Endothelial cell of umbilical vein (primary cell): ENCODE measurements around the gene UBR4. TPM values are rescaled to one million over a fixed set of nuclear protein-coding genes. Genes with fewer than 3 reads are reported as not detected.
A peak's percentile ranks its signal among the peaks of the same experiment; 100 is the strongest.

Experiments
- BruUV-seq: library from RNA; stranded (reverse); fragments of 400-500 nt; replicated peaks from 2 replicates; lab custom pipeline; 2021; lab: Mats Ljungman, UMichigan
- CTCF ChIA-PET: fragments of 300-600, 350-600 bp; sonication (Branson Sonifier 250); formaldehyde crosslinking; loops from one replicate; lab custom pipeline; 2021; ENCODE audit warnings: antibody characterized with exemption, inconsistent platforms; lab: Charles Lee
- POLR2A ChIA-PET: fragments of 300-600, 350-600 bp; sonication (Branson Sonifier 250); formaldehyde crosslinking; loops from one replicate; lab custom pipeline; 2021; ENCODE audit warnings: antibody characterized with exemption, inconsistent platforms; lab: Charles Lee
- DNase-seq: peaks from one replicate; pipeline ENCODE4 v3.0.0-alpha.2; 2011; ENCODE audit warnings: low read depth, low spot score
- FAIRE-seq: peaks from 2 replicates; lab custom pipeline; 2011; peaks lifted over from hg19 to GRCh38; lab: Jason Lieb, UNC
- H2AFZ ChIP-seq: 2 replicates; pipeline ENCODE4 v1.6.0; 2012; ENCODE audit warnings: low read depth, low read length, control low read depth, inconsistent platforms
- H3K27ac ChIP-seq: 2 replicates; pipeline ENCODE4 v1.5.1; 2011; ENCODE audit warnings: low read depth, mild to moderate bottlenecking, control low read depth, low read length, moderate library complexity; ENCODE audit not compliant: insufficient read depth
- H3K27me3 ChIP-seq, 2 experiments: 2 replicates each; pipeline versions ENCODE4 v1.6.0 to v1.6.1; 2011; ENCODE audit warnings: low read length in 2 of 2, mixed read lengths in 1 of 2; ENCODE audit not compliant: control insufficient read depth in 2 of 2, insufficient read depth in 2 of 2
- H3K36me3 ChIP-seq, 2 experiments: 2 replicates in 1 of 2; 3 replicates in 1 of 2; pipeline ENCODE4 v1.5.1; 2011; ENCODE audit warnings: low read length in 2 of 2, mild to moderate bottlenecking in 1 of 2, moderate library complexity in 1 of 2; ENCODE audit not compliant: control insufficient read depth in 2 of 2, insufficient read depth in 2 of 2; ENCODE audit errors: extremely low read depth in 1 of 2
- H3K4me1 ChIP-seq: 3 replicates; pipeline ENCODE4 v1.5.1; 2011; ENCODE audit warnings: mild to moderate bottlenecking, low read length; ENCODE audit not compliant: control insufficient read depth, insufficient read depth; ENCODE audit errors: extremely low read depth
- H3K4me2 ChIP-seq: 2 replicates; pipeline ENCODE4 v1.6.1; 2011; ENCODE audit warnings: low read length, control low read depth, mixed read lengths; ENCODE audit not compliant: insufficient read depth
- H3K4me3 ChIP-seq, 3 experiments: fragments of 200-600 bp in 1 of 3; sonication (generic), shearing (Covaris generic) in 1 of 3; replicated peaks in 1 of 3; 2 replicates each; pipeline ENCODE4 v1.5.1; 2011 to 2016; ENCODE audit warnings: control low read depth in 3 of 3, low read length in 3 of 3, mild to moderate bottlenecking in 2 of 3, inconsistent platforms in 1 of 3, low read depth in 1 of 3, moderate library complexity in 1 of 3; ENCODE audit not compliant: insufficient read depth in 1 of 3
- H3K79me2 ChIP-seq: 2 replicates; pipeline ENCODE4 v1.6.0; 2012; ENCODE audit warnings: low read length, inconsistent platforms; ENCODE audit not compliant: control insufficient read depth, insufficient read depth
- H3K9ac ChIP-seq: replicated peaks from 2 replicates; pipeline ENCODE3; 2011; ENCODE audit warnings: low read length, control low read depth; ENCODE audit not compliant: insufficient read depth; ENCODE audit errors: extremely low read depth
- H3K9me1 ChIP-seq: replicated peaks from 3 replicates; pipeline ENCODE4 v1.6.0; 2011; ENCODE audit warnings: mild to moderate bottlenecking, low read length; ENCODE audit not compliant: control insufficient read depth, insufficient read depth; ENCODE audit errors: extremely low read depth
- H3K9me3 ChIP-seq: replicated peaks from 2 replicates; pipeline ENCODE4 v1.5.1; 2012; ENCODE audit warnings: low read length, inconsistent platforms; ENCODE audit not compliant: control insufficient read depth, insufficient read depth
- H4K20me1 ChIP-seq: replicated peaks from 2 replicates; pipeline ENCODE3; 2011; ENCODE audit warnings: mild to moderate bottlenecking, low read length; ENCODE audit not compliant: control insufficient read depth, insufficient read depth; ENCODE audit errors: extremely low read depth
- FOS ChIP-seq: IDR thresholded peaks from 2 replicates; pipeline ENCODE4 v1.6.1; 2011; ENCODE audit warnings: mild to moderate bottlenecking, low read length, moderate library complexity, borderline replicate concordance; ENCODE audit not compliant: insufficient read depth
- JUN ChIP-seq: IDR thresholded peaks from 2 replicates; pipeline ENCODE4 v1.6.1; 2011; ENCODE audit warnings: borderline replicate concordance, low read depth; ENCODE audit not compliant: insufficient read length, insufficient read depth
- MYC ChIP-seq: IDR thresholded peaks from one replicate; pipeline ENCODE4 v1.6.1; 2011; ENCODE audit warnings: mild to moderate bottlenecking, low read depth, low read length
- POLR2A ChIP-seq: IDR thresholded peaks from 2 replicates; pipeline ENCODE4 v1.6.1; 2012; ENCODE audit warnings: low read depth, mild to moderate bottlenecking, control low read depth, low read length
- POLR2AphosphoS5 ChIP-seq: IDR thresholded peaks from 2 replicates; pipeline ENCODE4 v1.6.1; 2012; ENCODE audit warnings: low read depth, mild to moderate bottlenecking, control low read depth, low read length, moderate library complexity; ENCODE audit not compliant: insufficient read depth
- dilution Hi-C: fragments of 300-500 bp; cut with MboI; formaldehyde crosslinking; loops from one replicate; pipeline ENCODE4 v1.15.0; 2019; ENCODE audit warnings: low sequenced_read_pairs; ENCODE audit not compliant: extremely low pct_ligation_motif_present
- intact Hi-C: fragments of 100-400 bp; cut with micrococcal nuclease; formaldehyde crosslinking; loops from one replicate; pipeline ENCODE4 v1.10.0; 2022
- polyA plus RNA-seq, 4 experiments: library from polyadenylated mRNA; depleted of rRNA in 3 of 4; stranded (reverse) in 3 of 4; unstranded in 1 of 4; fragments of >200 nt; gene quantifications; 2 replicates each; pipeline versions ENCODE4 v1.2.1 to v1.2.3, GENCODE V29; 2011 to 2012; ENCODE audit warnings: missing spikeins in 1 of 4
- total RNA-seq: library from RNA; stranded (reverse); gene quantifications from 2 replicates; pipeline ENCODE4 v1.2.3, GENCODE V29; 2021
- TF ChIP-seq, protein P1 (sequence below), 2 donors: IDR thresholded peaks; 1 replicate in 1 of 2; 2 replicates in 1 of 2; pipeline ENCODE4 v1.5.1; 2011; ENCODE audit warnings: low read length in 2 of 2, mild to moderate bottlenecking in 2 of 2, moderate library complexity in 2 of 2, control low read depth in 1 of 2, inconsistent platforms in 1 of 2, low read depth in 1 of 2; ENCODE audit not compliant: insufficient read depth in 1 of 2; ENCODE audit errors: extremely low read depth in 1 of 2
- TF ChIP-seq, protein P2 (sequence below): IDR thresholded peaks from 2 replicates; pipeline ENCODE4 v1.6.1; 2011; ENCODE audit not compliant: insufficient read depth, insufficient read length

UBR4 gene
- total and polyA plus RNA-seq, 2 donors (not counting 3 experiments of a cell fraction or from before 2014, with no cell fraction given), result 125 to 150 TPM

DNA sequence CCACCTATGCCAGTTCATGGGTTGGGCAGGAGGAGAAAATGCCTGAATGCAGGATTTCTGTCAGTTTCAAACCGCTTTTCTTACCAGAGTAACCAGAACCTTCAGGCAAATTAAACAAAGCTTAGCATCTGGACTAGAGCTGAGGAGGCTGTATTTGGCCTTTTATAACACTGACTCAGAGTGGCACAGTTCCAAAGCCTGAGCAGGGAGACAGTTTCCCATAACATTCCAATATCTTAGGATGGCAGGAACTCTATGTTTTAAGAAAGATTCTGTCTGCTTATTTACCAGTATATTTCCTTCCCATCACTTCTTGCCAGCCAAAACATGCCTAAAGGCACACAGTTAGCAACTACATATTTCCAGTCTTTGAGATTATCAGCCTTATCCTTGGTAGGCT, 46.8 kb downstream of the UBR4 start:
- Histone ChIP-seq H2AFZ (no peak overlapping the region), H3K4me3 (no peak overlapping the region), H3K27ac (no peak overlapping the region), H4K20me1 (no peaks in the 10 kb centered on the region), H3K36me3 (peaks cover 54 to 60% of the 10 kb centered on the region in 2 experiments), H3K4me2 (no peak overlapping the region), H3K9ac (no peak overlapping the region), H3K27me3 (no peaks in the 10 kb centered on the region), H3K4me1 (no peaks in the 10 kb centered on the region), H3K9me1 (no peaks in the 10 kb centered on the region), H3K9me3 (no peaks in the 10 kb centered on the region), H3K79me2 (no peaks in the 10 kb centered on the region)
- POLR2A ChIA-PET, result no interaction called here
- dilution Hi-C loops (no loop called here), intact Hi-C loops (no loop called here)
- BruUV-seq, result no TSS peak
- peak; percentile 71 for DNase-seq
- FAIRE-seq, result peak; percentile 38
- CTCF ChIA-PET, result interaction anchor here (1.2 kb wide), 1 partner anchor 15 kb away, joined by 3 read pairs; no protein-coding TSS in a partner anchor
- TF ChIP-seq FOS, result no peak
- TF ChIP-seq POLR2AphosphoS5, result no peak
- no peak for TF ChIP-seq MYC
- TF ChIP-seq, protein P1, sequence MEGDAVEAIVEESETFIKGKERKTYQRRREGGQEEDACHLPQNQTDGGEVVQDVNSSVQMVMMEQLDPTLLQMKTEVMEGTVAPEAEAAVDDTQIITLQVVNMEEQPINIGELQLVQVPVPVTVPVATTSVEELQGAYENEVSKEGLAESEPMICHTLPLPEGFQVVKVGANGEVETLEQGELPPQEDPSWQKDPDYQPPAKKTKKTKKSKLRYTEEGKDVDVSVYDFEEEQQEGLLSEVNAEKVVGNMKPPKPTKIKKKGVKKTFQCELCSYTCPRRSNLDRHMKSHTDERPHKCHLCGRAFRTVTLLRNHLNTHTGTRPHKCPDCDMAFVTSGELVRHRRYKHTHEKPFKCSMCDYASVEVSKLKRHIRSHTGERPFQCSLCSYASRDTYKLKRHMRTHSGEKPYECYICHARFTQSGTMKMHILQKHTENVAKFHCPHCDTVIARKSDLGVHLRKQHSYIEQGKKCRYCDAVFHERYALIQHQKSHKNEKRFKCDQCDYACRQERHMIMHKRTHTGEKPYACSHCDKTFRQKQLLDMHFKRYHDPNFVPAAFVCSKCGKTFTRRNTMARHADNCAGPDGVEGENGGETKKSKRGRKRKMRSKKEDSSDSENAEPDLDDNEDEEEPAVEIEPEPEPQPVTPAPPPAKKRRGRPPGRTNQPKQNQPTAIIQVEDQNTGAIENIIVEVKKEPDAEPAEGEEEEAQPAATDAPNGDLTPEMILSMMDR (IDR thresholded peaks at IDR 0.05; ENCODE audit: extremely low read depth in 1 of 2, insufficient read depth in 1 of 2, low read depth in 1 of 2, low read length in 2 of 2), result no peak
- TF ChIP-seq POLR2A, result no peak

DNA sequence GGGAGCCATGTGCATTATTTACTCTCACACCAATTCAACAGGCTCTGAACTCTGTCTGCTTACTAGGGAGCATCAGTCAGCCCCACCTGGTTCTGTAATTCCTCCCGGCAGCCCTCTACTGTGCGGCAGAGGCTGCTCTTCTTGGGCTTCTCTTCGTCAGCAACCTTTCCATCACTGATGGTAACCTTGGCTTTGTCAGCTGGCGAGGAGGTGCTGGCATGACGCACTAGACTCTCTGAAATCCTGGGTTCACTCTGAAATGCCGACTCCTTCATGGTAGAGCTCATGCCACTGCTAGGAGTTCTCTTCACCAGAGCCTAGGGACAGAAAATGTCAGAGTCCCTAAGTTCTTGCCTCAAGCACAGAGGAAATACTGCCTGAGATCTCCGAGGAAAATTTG, 49.2 kb downstream of the UBR4 start:
- H3K9me1 ChIP-seq, result no peaks in the 10 kb centered on the region
- no peak overlapping the region for H3K9ac ChIP-seq
- POLR2A ChIA-PET, result no interaction called here
- no peak for FAIRE-seq
- peaks cover 19% of the 10 kb centered on the region for H3K4me1 ChIP-seq
- H3K4me3 ChIP-seq, result no peak overlapping the region
- no peak for DNase-seq
- no peaks in the 10 kb centered on the region for H3K9me3 ChIP-seq
- no peaks in the 10 kb centered on the region for H3K27me3 ChIP-seq
- BruUV-seq, result TSS peak; percentile 27
- no peaks in the 10 kb centered on the region for H4K20me1 ChIP-seq
- no peak for TF ChIP-seq MYC
- TF ChIP-seq, protein P1 (IDR thresholded peaks at IDR 0.05; ENCODE audit: extremely low read depth in 1 of 2, insufficient read depth in 1 of 2, low read depth in 1 of 2, low read length in 2 of 2), result no peak
- TF ChIP-seq, protein P2, sequence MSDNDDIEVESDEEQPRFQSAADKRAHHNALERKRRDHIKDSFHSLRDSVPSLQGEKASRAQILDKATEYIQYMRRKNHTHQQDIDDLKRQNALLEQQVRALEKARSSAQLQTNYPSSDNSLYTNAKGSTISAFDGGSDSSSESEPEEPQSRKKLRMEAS, result no peak
- TF ChIP-seq POLR2A, result no peak
- TF ChIP-seq FOS, result no peak
- TF ChIP-seq POLR2AphosphoS5, result no peak
- TF ChIP-seq JUN, result no peak
- no peak overlapping the region for H3K4me2 ChIP-seq
- intact Hi-C loops (no loop called here), dilution Hi-C loops (no loop called here)
- no peaks in the 10 kb centered on the region for H3K79me2 ChIP-seq
- CTCF ChIA-PET, result interaction anchor here (0.7 to 1.0 kb wide), 2 partner anchors 11 to 22 kb away, joined by 3 to 4 read pairs; no protein-coding TSS in a partner anchor
- H2AFZ ChIP-seq, result no peak overlapping the region
- H3K27ac ChIP-seq, result no peak overlapping the region
- peaks cover 51 to 58% of the 10 kb centered on the region in 2 experiments for H3K36me3 ChIP-seq
